SKM-1 (cell line): ENCODE results near the gene GNAZ.
A peak's percentile ranks its signal among the peaks of the same experiment; 100 is the strongest.

Experiments used
- DNase-seq: peaks from one replicate; lab custom pipeline; 2025; ENCODE audit not compliant: unreplicated experiment; lab: John Stamatoyannopoulos, UW

GNAZ gene

DNA sequence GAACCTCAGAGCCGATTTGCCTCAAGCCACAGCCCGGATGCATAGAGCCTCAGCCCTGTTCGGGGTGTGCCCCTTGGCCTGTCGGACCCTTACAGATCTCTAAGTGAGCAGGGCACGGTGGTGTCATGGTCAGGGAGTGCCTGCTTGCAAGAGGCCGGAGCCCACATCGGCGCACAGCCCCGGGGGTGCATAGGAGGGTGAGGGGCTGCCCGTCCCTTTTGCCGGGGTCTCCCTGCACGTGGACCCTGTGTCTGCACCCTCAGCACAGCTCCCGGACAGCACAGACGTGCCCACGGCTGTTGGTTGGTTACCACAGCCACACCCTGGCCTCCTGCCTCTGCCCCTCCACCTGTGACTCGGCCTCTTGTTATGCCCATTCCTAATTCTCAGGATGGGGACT is 81.5 kb downstream of the GNAZ start:
- no peak for DNase-seq

DNA sequence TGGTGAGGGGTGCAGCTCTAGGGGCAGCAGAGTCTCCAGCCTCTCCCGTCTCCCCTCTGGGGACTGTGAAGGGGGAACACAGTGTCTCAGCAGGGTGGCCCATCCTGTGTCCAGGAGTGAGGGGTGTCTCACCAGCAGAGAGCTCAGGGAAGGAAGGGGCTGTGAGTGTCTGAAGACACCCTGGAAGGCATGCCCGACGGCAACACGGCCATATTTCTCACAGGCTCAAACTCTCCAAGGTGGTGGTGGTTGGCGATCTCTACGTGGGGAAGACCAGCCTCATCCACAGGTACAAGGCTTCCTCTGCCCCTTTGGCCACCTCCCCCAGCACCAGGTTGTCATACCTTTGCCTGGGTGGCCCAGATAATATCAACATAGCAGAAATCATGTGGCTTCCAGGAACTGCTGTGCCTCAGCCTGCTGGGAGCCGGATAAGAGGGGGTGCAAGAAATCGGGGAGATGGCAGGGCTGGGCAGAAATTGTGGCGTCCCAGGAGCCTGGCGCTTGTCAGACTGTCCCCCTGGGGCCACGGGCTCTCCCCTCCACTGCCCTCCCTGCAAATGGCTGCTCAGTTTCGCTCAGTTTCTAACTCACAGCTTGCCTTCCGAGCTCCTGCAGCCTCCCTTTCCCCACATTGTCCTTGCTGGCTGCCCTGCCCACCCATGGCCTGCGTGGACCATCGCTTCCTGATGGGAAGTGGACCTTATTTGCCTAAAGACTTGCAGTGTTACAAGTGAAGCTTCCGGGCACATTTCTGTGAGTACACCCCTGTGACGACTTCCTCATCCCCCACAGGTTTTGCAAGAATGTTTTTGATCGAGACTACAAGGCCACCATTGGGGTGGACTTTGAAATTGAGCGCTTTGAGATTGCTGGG is 82.2 kb downstream of the GNAZ start:
- DNase-seq, result peak; percentile 47

DNA sequence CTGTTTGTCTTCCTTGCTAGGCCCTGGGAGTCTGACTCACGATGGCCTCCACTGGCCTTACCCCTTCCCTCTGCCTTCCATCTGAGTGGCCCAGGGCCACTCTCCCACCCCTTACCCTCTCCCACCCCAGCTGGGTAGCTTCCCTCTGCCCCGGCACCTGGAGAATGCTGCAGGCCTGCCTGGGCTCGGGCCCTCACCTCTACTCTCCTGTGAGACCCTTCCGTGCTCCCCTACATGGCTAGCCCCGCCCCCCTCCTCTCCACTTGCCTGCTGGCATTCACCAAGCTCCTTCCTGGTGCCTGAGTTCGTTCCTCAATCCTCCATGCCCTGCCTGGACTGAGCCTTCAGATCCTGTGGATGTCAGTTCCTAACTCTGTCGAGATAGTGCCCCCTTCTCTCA is 83.7 kb downstream of the GNAZ start:
- no peak for DNase-seq

DNA sequence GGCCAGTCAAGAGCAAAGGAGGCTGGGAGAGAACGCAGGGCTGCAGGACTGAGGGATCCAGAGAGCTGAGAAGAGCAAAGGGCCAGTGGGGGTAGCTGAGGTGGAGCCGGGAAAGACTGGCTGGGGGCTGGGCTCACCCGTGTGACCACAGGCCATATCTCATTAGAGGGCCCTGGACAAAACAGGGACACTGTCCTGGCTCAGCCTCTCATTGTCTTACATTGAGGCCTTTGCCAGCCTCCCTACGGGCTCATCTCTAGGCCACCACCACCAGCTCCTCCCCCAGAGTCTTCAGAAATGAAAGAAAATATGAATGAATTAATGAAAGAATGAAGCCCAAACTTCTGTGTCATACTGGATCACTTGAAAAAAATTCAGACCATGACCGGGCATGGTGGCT is 84.1 kb downstream of the GNAZ start:
- DNase-seq, result no peak

DNA sequence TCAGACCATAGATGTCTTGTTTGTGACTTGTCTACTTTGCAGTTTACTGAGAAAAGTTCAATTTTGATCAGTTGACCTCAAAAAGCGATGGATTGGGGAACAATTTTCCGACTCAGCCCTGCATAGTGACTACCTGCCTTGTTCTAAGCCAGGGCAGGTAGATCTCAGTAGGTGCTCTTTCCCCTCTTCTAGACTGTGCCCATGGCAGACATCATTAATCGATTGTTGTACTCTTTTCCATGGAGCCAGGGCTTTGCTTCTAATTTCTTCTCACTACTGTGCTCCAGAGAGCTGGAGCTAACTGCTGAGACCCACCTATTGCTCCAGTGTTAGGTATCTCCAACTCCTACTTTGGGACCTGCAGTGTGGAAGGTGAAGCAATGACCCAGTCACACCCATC is 84.8 kb downstream of the GNAZ start:
- DNase-seq, result no peak

DNA sequence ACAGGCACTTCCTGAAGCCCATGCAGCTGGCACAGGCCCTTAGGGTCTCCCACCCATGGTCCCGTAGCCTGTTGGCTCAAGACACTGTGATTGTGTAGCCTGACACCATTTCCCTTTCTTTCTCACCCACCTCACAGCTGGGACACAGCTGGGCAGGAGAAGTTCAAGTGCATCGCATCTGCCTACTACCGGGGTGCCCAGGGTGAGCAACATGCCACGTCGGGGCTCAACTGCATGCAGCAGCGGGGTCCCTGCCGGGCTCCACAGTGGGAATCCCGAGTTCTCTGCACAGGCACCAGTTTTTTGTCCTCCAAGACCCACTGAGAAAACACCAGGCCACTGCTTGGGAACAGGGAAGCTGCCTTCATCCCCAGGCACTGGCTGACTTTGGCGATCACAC is 85.5 kb downstream of the GNAZ start:
- no peak for DNase-seq

DNA sequence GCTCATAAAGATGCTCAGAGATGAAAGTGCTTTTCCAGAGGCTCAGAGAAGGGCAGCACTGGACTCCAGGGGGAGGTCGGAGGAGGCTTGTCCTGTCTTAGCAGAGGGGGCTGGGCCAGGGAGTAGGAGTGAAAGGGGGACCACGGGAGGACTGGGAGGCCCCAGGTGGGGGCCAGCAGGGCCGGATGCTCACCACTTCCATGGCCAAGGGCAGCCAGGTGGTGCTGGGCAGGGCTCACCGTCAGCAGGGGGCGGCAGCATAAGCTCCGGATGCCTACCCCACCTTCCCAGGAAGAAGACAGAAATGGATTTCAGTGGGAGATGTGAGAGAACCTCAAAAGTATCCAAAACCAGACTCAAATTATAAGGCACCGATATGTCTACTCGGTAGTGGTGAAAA is 86.0 kb downstream of the GNAZ start:
- DNase-seq, result no peak

DNA sequence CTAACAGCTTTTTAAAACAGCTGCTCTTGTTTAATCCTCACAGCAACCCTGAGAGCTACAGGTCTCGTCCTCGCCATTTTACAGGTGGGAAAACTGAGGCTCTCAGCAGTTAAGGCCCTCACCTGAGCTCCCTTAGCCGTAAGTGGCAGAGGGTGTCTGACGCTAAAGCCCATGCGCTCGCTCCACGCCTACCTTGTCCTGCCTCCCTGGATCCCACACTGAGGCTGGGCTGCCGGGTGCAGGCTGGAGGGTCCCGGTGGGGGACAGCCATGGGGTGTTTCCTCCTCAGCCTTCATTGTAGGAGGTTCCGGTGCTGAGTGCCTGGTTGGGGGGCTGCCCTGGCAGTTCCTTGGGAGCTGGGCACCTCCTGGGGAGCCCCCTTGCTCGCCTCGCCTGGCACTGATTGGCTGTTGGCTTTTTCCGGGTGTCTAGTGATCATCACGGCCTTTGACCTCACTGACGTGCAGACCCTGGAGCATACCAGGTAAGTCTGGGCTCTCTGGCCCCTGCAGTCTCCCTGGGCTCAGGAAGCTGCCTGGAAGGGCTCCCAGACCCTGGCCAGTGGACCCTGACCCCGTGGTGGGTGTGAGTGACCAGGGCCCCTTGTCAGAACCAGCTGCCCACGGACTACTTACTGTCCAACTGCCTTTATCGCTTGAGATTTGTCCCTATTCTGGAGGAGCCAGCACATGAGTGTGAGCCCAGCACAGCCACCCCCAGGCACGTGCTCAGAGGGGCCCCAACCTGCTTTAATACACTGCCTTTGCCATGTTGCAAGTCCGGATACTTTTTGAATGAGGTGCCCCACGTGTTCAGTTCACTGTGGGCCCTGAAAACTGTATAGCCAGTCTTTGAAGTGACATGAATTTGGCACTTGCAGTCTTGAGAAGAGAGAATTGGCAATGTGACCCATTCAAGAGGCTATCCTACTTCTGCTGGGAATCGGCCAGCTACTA is 87.5 kb downstream of the GNAZ start:
- no peak for DNase-seq

DNA sequence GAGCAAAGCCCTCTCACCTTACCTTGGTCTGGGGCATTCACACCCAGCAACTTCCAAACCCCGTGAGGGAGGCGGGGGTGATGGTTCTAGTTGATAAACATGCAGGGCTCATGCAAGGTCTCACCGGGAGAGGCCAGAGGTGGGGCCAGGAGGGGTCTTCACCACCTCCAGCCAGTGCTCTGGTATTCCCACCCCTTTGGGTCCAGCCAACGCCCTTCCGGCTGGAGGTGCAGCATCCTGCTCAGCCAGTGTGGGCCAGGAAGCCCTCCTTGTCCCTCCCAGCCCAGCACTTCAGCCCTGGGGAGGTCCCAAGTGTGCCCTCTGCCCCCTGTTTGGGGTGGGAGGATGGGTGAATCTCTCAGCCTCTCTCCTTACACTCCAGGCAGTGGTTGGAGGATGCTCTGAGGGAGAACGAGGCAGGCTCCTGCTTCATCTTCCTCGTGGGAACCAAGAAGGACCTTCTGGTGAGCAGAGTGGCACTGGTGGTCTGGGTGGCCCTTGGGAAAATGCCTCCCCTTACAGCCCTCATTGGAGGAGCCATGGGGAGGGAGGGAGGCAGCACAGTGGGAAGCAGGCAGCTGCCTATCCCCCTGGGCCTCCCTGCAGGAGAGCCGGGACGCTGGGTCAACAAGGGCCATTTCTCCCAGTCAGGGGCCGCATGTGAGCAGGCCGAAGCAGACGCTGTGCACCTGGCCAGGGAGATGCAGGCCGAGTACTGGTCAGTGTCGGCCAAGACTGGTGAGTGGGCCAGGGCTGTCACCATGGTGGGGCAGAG is 88.4 kb downstream of the GNAZ start:
- no peak for DNase-seq

DNA sequence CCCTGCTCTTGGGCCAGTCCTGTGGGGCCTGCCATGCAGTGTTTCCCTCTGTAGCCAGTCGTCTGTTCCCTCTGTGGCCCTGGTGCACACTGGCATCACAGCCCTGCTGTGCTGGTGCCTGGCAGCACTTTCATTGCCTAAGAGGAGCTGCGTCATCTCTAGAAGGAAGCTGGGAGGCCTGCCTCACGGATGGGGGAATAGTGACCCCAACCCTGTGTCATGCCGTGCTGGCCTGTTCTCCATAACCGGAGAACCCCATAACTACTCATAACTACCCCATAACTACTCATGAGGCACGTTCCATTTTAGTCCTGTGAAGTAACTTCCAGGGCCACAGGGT is 88.9 kb downstream of the GNAZ start:
- DNase-seq, result no peak

DNA sequence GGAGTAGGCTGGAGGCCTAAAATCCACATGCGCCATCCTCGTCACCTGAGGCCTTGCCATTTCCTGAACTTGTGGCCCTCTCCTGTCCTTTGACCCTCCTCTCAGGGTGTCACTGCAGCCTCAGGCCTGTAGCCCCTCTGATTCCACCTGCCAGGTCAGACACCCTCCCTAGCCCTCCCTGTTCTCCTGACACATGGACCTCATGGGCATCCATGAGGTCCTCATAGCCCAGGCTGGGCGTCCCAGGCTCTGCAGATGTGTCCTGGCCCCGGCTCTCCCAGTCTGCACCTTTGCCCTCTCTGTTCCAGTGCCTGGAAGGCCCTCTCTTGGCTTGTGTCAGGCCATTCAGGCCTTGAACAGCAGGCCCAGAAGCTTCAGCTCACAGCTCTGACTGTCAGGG is 90.7 kb downstream of the GNAZ start:
- DNase-seq, result no peak

DNA sequence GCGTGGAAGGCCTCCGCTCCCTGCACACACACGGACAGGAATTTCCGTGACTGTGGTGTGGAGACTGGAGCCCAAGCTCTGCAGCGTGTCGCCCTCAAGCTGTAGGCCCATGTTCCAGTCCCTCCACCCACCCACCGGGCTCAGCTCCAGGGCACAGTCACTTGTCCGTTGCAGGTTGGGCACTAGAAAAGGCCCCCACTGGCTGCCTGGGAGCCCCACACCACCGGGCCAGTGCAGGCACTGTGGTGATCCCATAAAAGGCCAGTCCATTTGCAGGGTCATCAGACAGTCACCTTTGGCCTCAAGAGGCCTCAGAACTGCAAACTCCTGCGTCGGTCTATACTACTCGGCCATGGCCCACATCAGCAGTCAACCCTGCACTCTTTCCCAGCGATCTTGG is 91.3 kb downstream of the GNAZ start:
- DNase-seq, result no peak

DNA sequence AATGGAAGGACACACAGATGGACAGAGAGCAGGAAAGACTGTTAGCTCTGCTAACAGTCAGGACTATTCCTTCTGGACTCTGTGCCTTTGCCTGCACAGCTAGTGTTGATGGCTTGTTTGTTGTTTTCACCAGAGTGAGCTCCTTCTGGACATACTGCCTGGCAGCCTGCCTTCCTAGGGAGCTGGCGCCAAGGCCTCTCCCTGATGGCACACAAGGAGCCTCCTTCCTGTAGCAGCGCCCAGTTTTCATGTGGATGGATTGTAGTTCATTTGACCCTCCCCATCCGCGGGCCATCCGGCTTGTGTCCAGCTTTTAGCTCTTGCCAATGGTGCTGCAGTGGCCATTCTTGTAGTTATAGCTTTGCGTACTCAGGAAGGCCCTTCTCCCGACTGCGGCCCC is 93.3 kb downstream of the GNAZ start:
- DNase-seq, result no peak

DNA sequence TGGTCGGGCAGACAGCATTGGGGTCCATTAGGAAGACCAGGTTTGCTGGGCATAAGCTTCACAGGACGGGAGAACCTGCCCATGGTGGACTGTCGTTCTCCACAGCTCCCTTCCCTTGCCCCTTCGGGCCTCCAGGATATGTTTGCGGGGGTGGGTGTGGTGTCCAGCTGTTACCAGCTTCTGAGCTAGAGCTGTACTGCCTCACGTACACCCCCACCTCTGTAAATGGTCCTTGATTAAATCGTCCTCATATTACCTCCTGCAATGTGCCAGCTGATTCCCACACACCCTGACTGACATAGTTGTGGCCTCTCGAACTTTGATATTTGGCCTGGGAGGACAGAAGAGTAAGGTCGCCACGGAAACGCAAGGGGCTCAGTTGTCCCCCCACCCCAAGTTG is 93.8 kb downstream of the GNAZ start:
- no peak for DNase-seq

DNA sequence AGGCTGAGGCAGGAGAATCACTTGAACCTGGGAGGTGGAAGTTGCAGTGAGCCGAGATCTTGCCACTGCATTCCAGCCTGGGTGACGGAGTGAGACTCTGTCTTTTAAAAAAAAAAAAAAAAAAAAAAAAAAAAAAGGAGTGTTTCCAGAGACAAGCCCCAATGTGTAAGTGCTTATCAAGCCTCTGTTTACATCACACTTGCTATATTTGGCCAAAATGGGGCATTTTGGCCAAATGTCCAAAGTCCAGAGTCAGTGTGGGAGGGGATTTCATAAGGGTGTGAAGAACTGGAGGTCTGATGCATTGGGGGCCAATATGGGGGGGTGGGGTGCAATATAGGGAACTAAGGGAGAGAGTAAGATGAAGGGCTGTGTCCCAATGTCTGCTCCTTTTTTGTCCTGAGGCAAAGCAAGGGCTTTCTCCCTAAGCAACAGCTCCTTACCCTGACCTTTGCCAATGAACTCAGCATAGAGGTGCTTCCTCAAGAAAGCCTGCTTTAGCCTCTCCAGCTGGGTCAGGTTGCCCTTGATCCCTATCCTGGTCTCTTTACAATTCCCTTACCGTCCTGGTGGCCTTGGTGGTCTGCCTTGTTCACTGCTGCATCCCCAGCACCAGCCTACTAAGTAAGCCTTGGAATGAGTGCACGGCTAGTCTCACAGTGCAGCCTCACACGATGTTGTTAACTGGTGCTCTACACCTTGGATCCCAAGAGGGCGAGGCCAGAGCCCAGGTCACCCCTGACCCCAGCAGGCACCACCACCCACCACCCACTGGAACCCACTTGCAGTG is 95.9 kb downstream of the GNAZ start:
- DNase-seq, result no peak

DNA sequence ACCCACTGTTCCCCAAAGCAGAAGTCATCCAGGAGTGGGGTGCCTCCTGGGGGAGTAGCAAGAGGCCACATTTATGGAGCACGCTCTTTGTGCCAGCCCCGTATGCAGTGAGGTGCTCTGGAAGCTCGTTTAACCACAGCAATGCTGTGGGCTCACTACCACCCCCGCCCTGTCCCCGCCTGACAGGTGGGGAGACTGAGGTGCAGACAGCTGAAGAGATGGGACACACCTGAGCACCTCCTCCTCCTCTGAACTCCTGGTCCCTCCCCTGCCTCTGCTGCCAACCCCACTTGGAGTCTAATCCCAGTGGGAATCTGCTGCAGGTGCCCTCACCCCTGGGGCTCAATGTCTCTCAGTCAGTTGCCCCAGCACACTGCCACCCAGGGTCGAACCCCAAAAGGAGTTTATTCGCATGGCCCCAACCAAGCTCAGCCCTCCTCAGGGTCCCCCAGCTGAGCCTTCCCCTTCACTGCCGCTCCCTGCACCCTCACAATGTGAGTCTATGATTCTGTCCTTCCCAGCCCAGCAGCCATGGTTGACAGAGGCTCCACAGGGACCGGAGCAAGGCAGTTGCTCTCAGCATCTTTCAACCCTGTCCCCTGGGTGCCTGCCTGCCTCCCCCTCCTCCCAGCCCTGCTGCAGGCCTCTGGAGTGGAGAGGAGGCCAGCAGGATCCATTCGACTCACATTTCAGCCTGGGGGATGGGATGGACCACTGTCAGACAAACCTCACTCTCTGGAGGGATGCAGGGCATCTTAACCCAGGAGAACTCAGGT is 96.7 kb downstream of the GNAZ start:
- no peak for DNase-seq

DNA sequence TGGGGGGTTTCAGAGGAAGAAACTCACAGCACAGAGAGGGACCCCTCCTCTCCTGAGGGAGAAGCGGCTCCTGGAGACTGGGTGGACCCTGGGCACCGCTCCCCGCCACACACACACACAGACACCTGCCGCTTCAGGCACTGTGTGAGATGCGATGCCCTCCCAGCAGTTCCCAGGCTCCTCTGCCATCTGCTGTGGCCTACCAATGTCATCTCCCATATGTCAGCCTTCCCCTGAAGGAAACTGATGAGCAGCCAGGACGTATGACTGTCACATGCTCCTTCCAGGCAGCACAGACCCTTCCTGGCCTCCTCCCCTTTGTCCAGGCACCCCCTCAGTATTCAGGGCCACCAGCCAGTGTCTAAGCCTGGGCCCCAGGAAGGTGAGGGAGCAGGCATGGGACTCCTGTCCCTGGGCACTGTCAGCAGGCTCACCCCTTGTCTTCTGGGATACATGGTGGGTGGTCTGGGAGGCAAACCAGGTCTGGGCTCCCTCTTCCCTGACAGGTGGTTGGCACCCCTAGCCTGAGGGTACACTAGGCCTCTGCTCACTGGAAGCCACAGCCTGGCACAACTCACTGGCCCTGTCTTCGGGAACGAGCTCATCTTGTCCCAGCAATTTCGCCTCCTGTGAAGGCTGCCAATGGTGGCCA is 98.2 kb downstream of the GNAZ start:
- DNase-seq, result no peak

DNA sequence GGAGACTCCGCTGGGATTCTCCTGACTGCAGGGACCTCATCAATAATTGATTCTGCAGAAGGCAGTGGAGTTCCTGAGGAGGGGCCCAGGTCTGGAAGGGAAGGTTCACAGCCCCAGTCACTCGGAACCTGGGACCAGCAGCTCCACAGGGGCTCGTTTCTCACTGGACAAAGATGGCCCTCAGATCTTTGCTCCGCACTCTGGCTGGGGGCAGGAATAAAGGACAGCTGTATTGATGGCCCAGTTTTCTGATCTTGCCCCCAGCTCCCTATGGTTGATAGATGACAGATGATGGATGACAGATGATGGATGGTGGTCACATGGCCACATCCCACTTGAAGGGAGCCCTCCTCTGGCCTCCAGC is 98.7 kb downstream of the GNAZ start:
- no peak for DNase-seq
